Measurements from ENCODE around the gene ZSCAN20.

ZSCAN20 gene

DNA sequence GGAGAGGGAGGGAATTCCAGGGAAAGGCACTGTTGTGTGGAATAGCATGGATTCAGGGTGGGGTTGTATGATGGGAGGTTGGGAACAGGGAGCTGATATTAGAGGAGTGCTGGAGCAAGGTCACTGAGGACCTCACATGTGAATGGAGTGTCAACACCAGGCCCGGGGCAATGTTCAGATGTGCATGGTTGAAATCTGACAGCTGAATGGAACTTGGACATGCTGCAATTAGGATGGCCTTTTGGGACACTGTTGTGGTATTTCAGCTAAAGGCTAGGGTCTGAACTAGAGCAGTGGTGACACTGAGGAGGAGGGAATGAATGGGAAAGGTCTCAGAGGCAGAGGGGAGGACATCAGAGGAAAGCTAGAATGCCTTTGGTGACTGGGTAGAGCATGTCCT is 25.0 kb downstream of the ZSCAN20 start:
- no peaks in the 10 kb centered on the region for H3K27me3 ChIP-seq (ENCODE audit: control insufficient read depth in 1 of 2, insufficient read depth in 1 of 2, low read length in 2 of 2)
- no peaks in the 10 kb centered on the region for H3K4me1 ChIP-seq (ENCODE audit: control insufficient read depth, insufficient read depth, low read depth, low read length)
- H2BK5ac ChIP-seq (ENCODE audit: low read depth, low read length, poor library complexity, severe bottlenecking) = no peak overlapping the region
- peaks cover 57% of the 10 kb centered on the region for H3K9me3 ChIP-seq (ENCODE audit: control insufficient read depth, low read length)
- H3K27ac ChIP-seq (ENCODE audit: low read length, poor library complexity, severe bottlenecking) = no peak overlapping the region
- H3K14ac ChIP-seq (ENCODE audit: low read length in 2 of 2) = no peak overlapping the region
- no peak overlapping the region for H4K91ac ChIP-seq (ENCODE audit: low read length)
- H3K36me3 ChIP-seq (ENCODE audit: control insufficient read depth in 1 of 2, insufficient read depth in 2 of 2, low read depth in 1 of 2, low read length in 2 of 2) = peaks cover 29 to 35% of the 10 kb centered on the region in 2 experiments
- no peak overlapping the region for H3K9ac ChIP-seq (ENCODE audit: low read length)
- no peak overlapping the region for H2BK15ac ChIP-seq (ENCODE audit: low read depth, poor library complexity, severe bottlenecking)
- H3K4me3 ChIP-seq (ENCODE audit: insufficient read depth in 1 of 2, low read depth in 1 of 2, low read length in 2 of 2) = no peak overlapping the region
- no peak overlapping the region for H3K4ac ChIP-seq (ENCODE audit: low read depth in 1 of 2, low read length in 2 of 2)
- H2AFZ ChIP-seq (ENCODE audit: low read depth, low read length) = no peak overlapping the region
- DNase-seq = no peak
- no peak overlapping the region for H3K18ac ChIP-seq (ENCODE audit: low read depth in 1 of 2, low read length in 2 of 2)
- H2BK120ac ChIP-seq (ENCODE audit: low read depth, low read length) = no peak overlapping the region
- no peak overlapping the region for H4K8ac ChIP-seq (ENCODE audit: low read length)
- WGBS = 90% methylated on average over 1 of the region's 1 CpG
- H3K23ac ChIP-seq (ENCODE audit: low read length in 2 of 2) = no peak overlapping the region
- H3K4me2 ChIP-seq (ENCODE audit: low read length, poor library complexity, severe bottlenecking) = no peak overlapping the region
- no peak overlapping the region for H2BK12ac ChIP-seq (ENCODE audit: low read length in 2 of 2)
- no peak overlapping the region for H2AK5ac ChIP-seq (ENCODE audit: low read length, severe bottlenecking)
- H3K79me1 ChIP-seq (replicated peaks; ENCODE audit: low read length, poor library complexity, severe bottlenecking) = peaks cover 3% of the 10 kb centered on the region

DNA sequence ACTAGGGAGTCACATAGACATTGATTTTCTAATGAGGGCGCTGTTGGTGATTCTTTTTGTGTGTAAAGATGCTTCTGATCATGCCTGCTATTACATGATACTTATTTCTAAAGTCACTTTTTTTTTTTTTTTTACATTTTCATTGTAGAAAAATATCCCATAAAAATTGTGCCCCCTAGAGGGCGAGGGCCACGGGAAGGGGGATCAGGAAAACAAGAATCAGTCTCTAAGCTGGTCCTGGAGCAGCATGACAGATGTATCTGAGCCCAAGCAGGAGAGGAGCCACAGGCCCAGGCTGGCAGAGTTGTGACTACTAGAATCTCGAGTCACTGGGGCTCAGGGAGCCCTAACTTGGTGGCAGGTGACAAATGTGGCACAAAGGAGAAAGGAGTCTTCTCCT is 28.1 kb downstream of the ZSCAN20 start:
- no peak overlapping the region for H3K27ac ChIP-seq (ENCODE audit: low read length, poor library complexity, severe bottlenecking)

DNA sequence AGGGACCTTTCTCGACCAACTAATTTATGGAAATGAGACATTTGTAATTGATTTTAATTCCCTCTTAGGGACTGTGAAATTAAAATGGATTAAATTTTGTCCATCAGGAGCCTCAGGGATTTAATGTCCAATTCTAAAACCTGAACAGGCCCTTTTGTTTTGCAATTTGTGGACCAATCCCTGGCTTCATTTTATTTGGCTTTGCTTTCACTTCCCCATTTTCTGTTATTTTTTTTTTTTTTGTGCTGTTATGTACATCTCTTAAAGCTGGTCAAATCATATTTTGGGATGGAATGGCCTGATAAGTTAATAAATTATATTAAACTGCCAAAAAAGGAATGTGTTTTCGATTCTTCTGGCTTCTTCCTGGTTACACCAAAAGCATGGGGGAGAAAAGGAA is 28.9 kb downstream of the ZSCAN20 start:
- Histone ChIP-seq H2BK15ac (ENCODE audit: low read depth, poor library complexity, severe bottlenecking) (no peak overlapping the region), H3K4me3 (ENCODE audit: insufficient read depth in 1 of 2, low read depth in 1 of 2, low read length in 2 of 2) (no peak overlapping the region)

More for the DNA sequence above, 28.1 kb downstream of the ZSCAN20 start:
- Histone ChIP-seq H3K4ac (ENCODE audit: low read depth in 1 of 2, low read length in 2 of 2) (no peak overlapping the region), H3K18ac (ENCODE audit: low read depth in 1 of 2, low read length in 2 of 2) (no peak overlapping the region), H2BK15ac (ENCODE audit: low read depth, poor library complexity, severe bottlenecking) (no peak overlapping the region), H2BK12ac (ENCODE audit: low read length in 2 of 2) (no peak overlapping the region), H2AK5ac (ENCODE audit: low read length, severe bottlenecking) (no peak overlapping the region), H3K23ac (ENCODE audit: low read length in 2 of 2) (no peak overlapping the region), H4K8ac (ENCODE audit: low read length) (no peak overlapping the region), H3K14ac (ENCODE audit: low read length in 2 of 2) (no peak overlapping the region), H3K9ac (ENCODE audit: low read length) (no peak overlapping the region), H3K27me3 (ENCODE audit: control insufficient read depth in 1 of 2, insufficient read depth in 1 of 2, low read length in 2 of 2) (no peaks in the 10 kb centered on the region), H3K4me1 (ENCODE audit: control insufficient read depth, insufficient read depth, low read depth, low read length) (no peaks in the 10 kb centered on the region), H3K79me1 (replicated peaks; ENCODE audit: low read length, poor library complexity, severe bottlenecking) (peaks cover 3% of the 10 kb centered on the region), H3K9me3 (ENCODE audit: control insufficient read depth, low read length) (peaks cover 27% of the 10 kb centered on the region), H3K4me3 (ENCODE audit: insufficient read depth in 1 of 2, low read depth in 1 of 2, low read length in 2 of 2) (no peak overlapping the region), H2BK5ac (ENCODE audit: low read depth, low read length, poor library complexity, severe bottlenecking) (no peak overlapping the region), H2BK120ac (ENCODE audit: low read depth, low read length) (no peak overlapping the region), H4K91ac (ENCODE audit: low read length) (no peak overlapping the region), H3K36me3 (ENCODE audit: control insufficient read depth in 1 of 2, insufficient read depth in 2 of 2, low read depth in 1 of 2, low read length in 2 of 2) (peaks cover 5 to 6% of the 10 kb centered on the region in 2 experiments), H2AFZ (ENCODE audit: low read depth, low read length) (no peak overlapping the region), H3K4me2 (ENCODE audit: low read length, poor library complexity, severe bottlenecking) (no peak overlapping the region)
- DNase-seq = no peak
- 41% methylated on average over 3 of the region's 4 CpGs for WGBS

DNA sequence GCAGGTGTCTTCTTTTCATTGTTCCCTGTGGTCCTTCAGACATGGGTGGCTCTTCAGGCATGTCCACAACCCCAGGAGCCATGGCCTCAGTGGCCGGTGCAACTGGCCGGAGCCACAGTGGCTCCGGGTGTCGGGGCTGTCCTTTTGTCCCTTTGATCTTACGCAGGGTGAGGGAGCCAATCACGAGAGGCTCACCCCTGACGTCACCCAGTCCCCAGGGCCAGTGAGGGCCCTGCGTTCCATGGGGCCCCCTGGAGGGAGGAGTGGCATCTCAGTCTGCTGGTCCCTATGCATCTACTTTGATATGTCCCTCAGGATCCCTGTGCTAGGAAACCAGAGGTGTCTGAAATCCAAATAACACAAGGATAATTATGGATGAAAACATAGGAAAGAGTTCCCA is 29.3 kb downstream of the ZSCAN20 start:
- Histone ChIP-seq H2AFZ (ENCODE audit: low read depth, low read length) (no peak overlapping the region), H3K4me3 (ENCODE audit: insufficient read depth in 1 of 2, low read depth in 1 of 2, low read length in 2 of 2) (no peak overlapping the region), H3K79me1 (replicated peaks; ENCODE audit: low read length, poor library complexity, severe bottlenecking) (peaks cover 3% of the 10 kb centered on the region), H4K91ac (ENCODE audit: low read length) (no peak overlapping the region), H4K8ac (ENCODE audit: low read length) (no peak overlapping the region), H3K4ac (ENCODE audit: low read depth in 1 of 2, low read length in 2 of 2) (no peak overlapping the region), H2BK15ac (ENCODE audit: low read depth, poor library complexity, severe bottlenecking) (no peak overlapping the region), H3K18ac (ENCODE audit: low read depth in 1 of 2, low read length in 2 of 2) (no peak overlapping the region), H3K14ac (ENCODE audit: low read length in 2 of 2) (no peak overlapping the region), H2BK12ac (ENCODE audit: low read length in 2 of 2) (no peak overlapping the region), H3K27me3 (ENCODE audit: control insufficient read depth in 1 of 2, insufficient read depth in 1 of 2, low read length in 2 of 2) (no peaks in the 10 kb centered on the region), H3K36me3 (ENCODE audit: control insufficient read depth in 1 of 2, insufficient read depth in 2 of 2, low read depth in 1 of 2, low read length in 2 of 2) (peaks cover 0 to 6% of the 10 kb centered on the region in 2 experiments), H3K27ac (ENCODE audit: low read length, poor library complexity, severe bottlenecking) (no peak overlapping the region), H2BK120ac (ENCODE audit: low read depth, low read length) (no peak overlapping the region), H3K4me2 (ENCODE audit: low read length, poor library complexity, severe bottlenecking) (no peak overlapping the region), H3K9me3 (ENCODE audit: control insufficient read depth, low read length) (peaks cover 15% of the 10 kb centered on the region), H3K4me1 (ENCODE audit: control insufficient read depth, insufficient read depth, low read depth, low read length) (no peaks in the 10 kb centered on the region), H2BK5ac (ENCODE audit: low read depth, low read length, poor library complexity, severe bottlenecking) (no peak overlapping the region), H3K9ac (ENCODE audit: low read length) (no peak overlapping the region), H2AK5ac (ENCODE audit: low read length, severe bottlenecking) (no peak overlapping the region), H3K23ac (ENCODE audit: low read length in 2 of 2) (no peak overlapping the region)
- WGBS = 91% methylated on average over 8 of the region's 8 CpGs
- no peak for DNase-seq

More for the DNA sequence above, 28.9 kb downstream of the ZSCAN20 start:
- H3K36me3 ChIP-seq (ENCODE audit: control insufficient read depth in 1 of 2, insufficient read depth in 2 of 2, low read depth in 1 of 2, low read length in 2 of 2) = peaks cover 0 to 6% of the 10 kb centered on the region in 2 experiments
- 100% methylated on average over 1 of the region's 2 CpGs for WGBS
- DNase-seq = no peak
- H3K18ac ChIP-seq (ENCODE audit: low read depth in 1 of 2, low read length in 2 of 2) = no peak overlapping the region
- no peak overlapping the region for H3K9ac ChIP-seq (ENCODE audit: low read length)
- H3K27ac ChIP-seq (ENCODE audit: low read length, poor library complexity, severe bottlenecking) = no peak overlapping the region
- H3K14ac ChIP-seq (ENCODE audit: low read length in 2 of 2) = no peak overlapping the region
- H3K4me1 ChIP-seq (ENCODE audit: control insufficient read depth, insufficient read depth, low read depth, low read length) = no peaks in the 10 kb centered on the region
- H2AFZ ChIP-seq (ENCODE audit: low read depth, low read length) = no peak overlapping the region
- H3K4me2 ChIP-seq (ENCODE audit: low read length, poor library complexity, severe bottlenecking) = no peak overlapping the region
- H3K79me1 ChIP-seq (replicated peaks; ENCODE audit: low read length, poor library complexity, severe bottlenecking) = peaks cover 3% of the 10 kb centered on the region
- H3K23ac ChIP-seq (ENCODE audit: low read length in 2 of 2) = no peak overlapping the region
- no peaks in the 10 kb centered on the region for H3K27me3 ChIP-seq (ENCODE audit: control insufficient read depth in 1 of 2, insufficient read depth in 1 of 2, low read length in 2 of 2)
- peaks cover 20% of the 10 kb centered on the region for H3K9me3 ChIP-seq (ENCODE audit: control insufficient read depth, low read length)
- H3K4ac ChIP-seq (ENCODE audit: low read depth in 1 of 2, low read length in 2 of 2) = no peak overlapping the region
- no peak overlapping the region for H2BK120ac ChIP-seq (ENCODE audit: low read depth, low read length)
- H2BK12ac ChIP-seq (ENCODE audit: low read length in 2 of 2) = no peak overlapping the region
- H2BK5ac ChIP-seq (ENCODE audit: low read depth, low read length, poor library complexity, severe bottlenecking) = no peak overlapping the region
- H2AK5ac ChIP-seq (ENCODE audit: low read length, severe bottlenecking) = no peak overlapping the region
- H4K8ac ChIP-seq (ENCODE audit: low read length) = no peak overlapping the region
- no peak overlapping the region for H4K91ac ChIP-seq (ENCODE audit: low read length)
